CD8-positive, alpha-beta memory T cell (primary cell): ENCODE data around the gene ADNP2. TPM values are rescaled to one million over a fixed set of nuclear protein-coding genes. Genes with fewer than 3 reads are reported as not detected.

Source experiments
- CTCF ChIA-PET: fragments of 350-600 bp; sonication (Branson Sonifier 250); formaldehyde crosslinking; loops from one replicate; lab custom pipeline; 2021; ENCODE audit warnings: antibody characterized with exemption; lab: Charles Lee
- POLR2A ChIA-PET: fragments of 350-600 bp; sonication (Branson Sonifier 250); formaldehyde crosslinking; loops from one replicate; lab custom pipeline; 2021; ENCODE audit warnings: antibody characterized with exemption; lab: Charles Lee
- DNase-seq, 5 donors: peaks; one replicate each; pipeline versions ENCODE4 v3.0.0 to v3.0.0-alpha.2; 2020 to 2022; ENCODE audit warnings: mixed read lengths in 1 of 5
- H3K27ac ChIP-seq: one replicate; pipeline ENCODE4 v1.7.0; 2013; ENCODE audit warnings: low read depth, mild to moderate bottlenecking, low read length, moderate library complexity
- H3K27me3 ChIP-seq: 2 replicates; pipeline ENCODE4 v1.7.0; 2013; ENCODE audit warnings: low read length, mild to moderate bottlenecking; ENCODE audit not compliant: insufficient read depth, poor library complexity, severe bottlenecking
- H3K36me3 ChIP-seq: 2 replicates; pipeline ENCODE4 v1.7.0; 2013; ENCODE audit warnings: mild to moderate bottlenecking, low read length, moderate library complexity; ENCODE audit not compliant: insufficient read depth
- H3K4me1 ChIP-seq: 2 replicates; pipeline ENCODE4 v1.7.0; 2013; ENCODE audit warnings: mild to moderate bottlenecking, low read length, moderate library complexity; ENCODE audit not compliant: insufficient read depth
- H3K4me3 ChIP-seq: 2 replicates; pipeline ENCODE4 v1.7.0; 2013; ENCODE audit warnings: mild to moderate bottlenecking, low read length
- H3K9me3 ChIP-seq: 2 replicates; pipeline ENCODE4 v1.7.0; 2013; ENCODE audit warnings: mild to moderate bottlenecking, low read length
- H3K27ac Mint-ChIP-seq, 8 donors: one replicate each; pipeline ENCODE4 v1.8.0; 2020 to 2021; ENCODE audit warnings: mixed read lengths in 8 of 8, mild to moderate bottlenecking in 6 of 8, inconsistent platforms in 3 of 8, moderate library complexity in 3 of 8
- H3K27me3 Mint-ChIP-seq, 2 donors: one replicate each; pipeline ENCODE4 v1.8.0; 2020 to 2021; ENCODE audit warnings: mixed read lengths in 2 of 2, mild to moderate bottlenecking in 1 of 2, moderate library complexity in 1 of 2
- H3K36me3 Mint-ChIP-seq, 3 donors: one replicate each; pipeline ENCODE4 v1.8.0; 2020 to 2021; ENCODE audit warnings: mixed read lengths in 3 of 3, inconsistent platforms in 1 of 3, mild to moderate bottlenecking in 1 of 3
- H3K4me1 Mint-ChIP-seq, 3 donors: one replicate each; pipeline ENCODE4 v1.8.0; 2020 to 2021; ENCODE audit warnings: mixed read lengths in 3 of 3, inconsistent platforms in 1 of 3, mild to moderate bottlenecking in 1 of 3
- H3K4me3 Mint-ChIP-seq, 7 donors: one replicate each; pipeline ENCODE4 v1.8.0; 2020 to 2021; ENCODE audit warnings: mixed read lengths in 7 of 7, mild to moderate bottlenecking in 6 of 7, moderate library complexity in 4 of 7, inconsistent platforms in 2 of 7
- H3K9me3 Mint-ChIP-seq, 5 donors: one replicate each; pipeline ENCODE4 v1.8.0; 2020 to 2022; ENCODE audit warnings: mixed read lengths in 5 of 5, mild to moderate bottlenecking in 3 of 5, moderate library complexity in 2 of 5, inconsistent platforms in 1 of 5
- polyA plus RNA-seq: library from polyadenylated mRNA; unstranded; fragments of 300-500 nt; fragmentation: Illumina TruSeq; gene quantifications from one replicate; pipeline ENCODE4 v1.2.3, GENCODE V29; 2021
- total RNA-seq, 2 experiments: library from RNA; stranded (reverse); gene quantifications; one replicate each; pipeline ENCODE4 v1.2.3, GENCODE V29; 2021

Gene ADNP2
- total and polyA plus RNA-seq, 3 experiments from 2014 or later = 9.8 to 18.9 (median 18.5) TPM

DNA sequence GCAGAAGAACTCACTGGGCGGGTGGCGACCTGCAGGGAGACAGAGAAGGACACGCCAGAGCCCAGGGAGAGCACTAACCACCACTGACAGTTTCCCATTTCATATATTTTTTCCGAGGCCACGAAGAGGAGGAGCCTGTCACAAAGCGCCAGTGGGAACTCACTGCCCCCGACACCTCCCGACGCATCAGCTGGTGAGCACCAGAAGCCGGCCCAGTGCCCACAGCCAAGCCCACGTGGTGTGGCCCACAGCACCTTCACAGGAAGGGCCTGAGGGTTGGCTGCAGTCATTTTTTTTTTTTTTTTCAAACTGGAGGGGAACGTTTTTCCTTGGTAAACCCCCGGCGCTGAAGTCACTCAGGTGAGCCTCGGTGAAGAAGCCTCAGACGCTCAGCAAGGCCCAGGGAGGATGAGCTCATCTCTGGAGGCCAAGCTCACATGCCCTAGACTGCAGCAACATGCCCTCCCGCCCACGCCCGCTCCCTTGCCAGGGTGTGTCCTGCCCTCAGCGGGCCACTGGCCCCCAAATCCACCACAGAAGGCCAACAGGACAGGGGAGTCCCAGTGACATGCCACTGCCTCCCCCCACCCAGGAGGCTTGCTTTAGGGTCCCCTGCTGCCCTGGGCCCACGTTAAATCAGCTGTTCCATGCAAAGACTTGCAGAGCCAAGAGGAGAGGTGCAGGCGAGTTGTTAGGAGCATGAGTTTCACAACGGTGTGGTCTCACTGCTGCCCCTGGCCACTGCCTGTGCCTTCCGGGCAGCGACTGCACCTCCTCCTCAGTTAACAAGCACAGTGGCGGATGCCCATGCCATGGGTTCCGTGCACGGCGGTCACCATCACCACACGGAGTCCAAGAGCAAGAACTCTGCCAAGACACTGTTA lies 70.1 kb downstream of the ADNP2 start:
- Mint-ChIP-seq H3K36me3 (no peaks in the 10 kb centered on the region), H3K4me3 (no peak overlapping the region), H3K27me3 (peaks cover 0 to 10% of the 10 kb centered on the region in 2 donors), H3K27ac (peak overlapping the region in 3 of 8 donors; percentile 42 to 92 (median 66)), H3K9me3 (no peaks in the 10 kb centered on the region), H3K4me1 (peaks cover 26 to 58% (median 28%) of the 10 kb centered on the region in 3 donors)
- no peak for DNase-seq
- H3K4me3 ChIP-seq = no peak overlapping the region
- H3K4me1 ChIP-seq = peaks cover 20% of the 10 kb centered on the region
- POLR2A ChIA-PET = no interaction called here
- no peak overlapping the region for H3K27ac ChIP-seq
- H3K9me3 ChIP-seq = no peaks in the 10 kb centered on the region
- CTCF ChIA-PET = interaction anchor here (1.6 kb wide), 1 partner anchor 20 kb away, joined by 3 read pairs; no protein-coding TSS in a partner anchor
- no peaks in the 10 kb centered on the region for H3K27me3 ChIP-seq
- H3K36me3 ChIP-seq = no peaks in the 10 kb centered on the region

GRCh38 chr18:80179857-80180558 lies 70.9 kb downstream of the ADNP2 start:
- no peak for DNase-seq
- H3K36me3 ChIP-seq = no peaks in the 10 kb centered on the region
- H3K4me1 ChIP-seq = peaks cover 12% of the 10 kb centered on the region
- no peak overlapping the region for H3K27ac ChIP-seq
- H3K4me1 Mint-ChIP-seq = peaks cover 23 to 52% (median 26%) of the 10 kb centered on the region in 3 donors
- no peaks in the 10 kb centered on the region for H3K27me3 ChIP-seq
- no peak overlapping the region for H3K27ac Mint-ChIP-seq
- POLR2A ChIA-PET = no interaction called here
- no peaks in the 10 kb centered on the region for H3K9me3 Mint-ChIP-seq
- no peak overlapping the region for H3K4me3 Mint-ChIP-seq
- no peaks in the 10 kb centered on the region for H3K9me3 ChIP-seq
- H3K4me3 ChIP-seq = no peak overlapping the region
- peaks cover 0 to 9% of the 10 kb centered on the region in 2 donors for H3K27me3 Mint-ChIP-seq
- H3K36me3 Mint-ChIP-seq = no peaks in the 10 kb centered on the region
- CTCF ChIA-PET = interaction anchor here (1.3 kb wide), 1 partner anchor 36 kb away, joined by 4 read pairs; no protein-coding TSS in a partner anchor

DNA sequence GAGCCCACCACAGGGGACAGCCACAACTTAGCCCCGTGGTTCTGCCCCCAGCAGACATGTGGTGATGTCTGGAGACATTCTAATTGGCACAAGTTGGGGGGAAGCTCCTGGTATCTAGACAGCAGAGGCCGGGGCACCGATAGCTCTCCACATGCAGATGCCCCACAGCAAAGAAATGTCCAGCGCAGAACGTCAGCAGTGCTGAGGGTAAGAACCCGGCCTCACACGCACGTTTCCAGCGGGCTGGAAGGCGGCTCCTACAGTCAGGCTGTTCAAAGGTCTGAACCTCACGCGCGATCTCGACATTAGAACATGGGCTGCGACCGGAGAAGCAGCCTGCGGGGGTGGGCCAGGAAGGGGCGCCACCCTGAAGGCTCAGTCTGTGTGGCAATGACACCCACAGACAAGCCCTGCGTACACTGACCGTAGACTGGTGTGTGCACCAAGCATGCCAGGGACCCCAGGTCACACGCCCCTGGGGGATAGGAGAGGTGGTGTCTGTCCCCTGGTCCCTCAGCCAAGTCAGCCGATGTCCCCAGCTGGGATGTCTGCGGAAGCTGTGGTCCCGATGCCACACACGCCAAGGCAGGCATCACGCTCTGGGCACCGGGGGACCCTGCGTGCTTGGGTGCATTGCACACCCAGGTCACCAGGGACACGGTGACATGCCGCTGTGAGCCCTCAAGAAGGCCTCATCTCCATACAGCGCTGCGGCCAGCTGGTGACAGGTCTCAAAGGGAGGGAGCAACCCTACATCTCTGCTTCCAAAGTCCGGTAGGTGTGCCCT lies 71.9 kb downstream of the ADNP2 start:
- H3K9me3 Mint-ChIP-seq = no peaks in the 10 kb centered on the region
- H3K27me3 Mint-ChIP-seq = peaks cover 0 to 2% of the 10 kb centered on the region in 2 donors
- CTCF ChIA-PET = interaction anchor here (1.3 kb wide), 1 partner anchor 35 kb away, joined by 4 read pairs; no protein-coding TSS in a partner anchor

GRCh38 chr18:80181642-80182461 lies 72.8 kb downstream of the ADNP2 start:
- H3K9me3 Mint-ChIP-seq = no peaks in the 10 kb centered on the region
- H3K4me3 Mint-ChIP-seq = no peak overlapping the region
- CTCF ChIA-PET = no interaction called here

More for the DNA sequence above, 71.9 kb downstream of the ADNP2 start:
- peaks cover 13 to 42% (median 16%) of the 10 kb centered on the region in 3 donors for H3K4me1 Mint-ChIP-seq
- H3K27ac Mint-ChIP-seq = peak overlapping the region in 1 of 8 donors; percentile 54
- no peak overlapping the region for H3K4me3 ChIP-seq
- POLR2A ChIA-PET = no interaction called here
- H3K36me3 Mint-ChIP-seq = no peaks in the 10 kb centered on the region
- no peak overlapping the region for H3K4me3 Mint-ChIP-seq
- H3K27ac ChIP-seq = no peak overlapping the region
- no peak for DNase-seq
- H3K36me3 ChIP-seq = no peaks in the 10 kb centered on the region
- peaks cover 2% of the 10 kb centered on the region for H3K4me1 ChIP-seq
- no peaks in the 10 kb centered on the region for H3K27me3 ChIP-seq
- no peaks in the 10 kb centered on the region for H3K9me3 ChIP-seq

GRCh38 chr18:80182855-80183254 lies 73.8 kb downstream of the ADNP2 start:
- no peak for DNase-seq
- Histone ChIP-seq H3K4me1 (no peaks in the 10 kb centered on the region), H3K27me3 (no peaks in the 10 kb centered on the region), H3K36me3 (no peaks in the 10 kb centered on the region), H3K27ac (no peak overlapping the region), H3K4me3 (no peak overlapping the region), H3K9me3 (no peaks in the 10 kb centered on the region)
- Mint-ChIP-seq H3K36me3 (no peaks in the 10 kb centered on the region), H3K4me3 (no peak overlapping the region), H3K27me3 (peaks cover 2% of the 10 kb centered on the region in 2 donors), H3K4me1 (peaks cover 0 to 24% (median 9%) of the 10 kb centered on the region in 3 donors), H3K27ac (no peak overlapping the region), H3K9me3 (no peaks in the 10 kb centered on the region)
- ChIA-PET POLR2A (interaction anchor here (0.6 kb wide), 1 partner anchor 43 kb away, joined by 6 read pairs; no protein-coding TSS in a partner anchor), CTCF (interaction anchor here (1.1 kb wide), 1 partner anchor 25 kb away, joined by 4 read pairs; no protein-coding TSS in a partner anchor)

More at GRCh38 chr18:80181642-80182461, 72.8 kb downstream of the ADNP2 start:
- Mint-ChIP-seq H3K27me3 (peaks cover 0 to 2% of the 10 kb centered on the region in 2 donors), H3K4me1 (peaks cover 5 to 33% (median 11%) of the 10 kb centered on the region in 3 donors), H3K36me3 (no peaks in the 10 kb centered on the region), H3K27ac (peak overlapping the region in 1 of 8 donors; percentile 61)
- Histone ChIP-seq H3K36me3 (no peaks in the 10 kb centered on the region), H3K4me1 (no peaks in the 10 kb centered on the region), H3K4me3 (no peak overlapping the region), H3K27ac (no peak overlapping the region), H3K9me3 (no peaks in the 10 kb centered on the region), H3K27me3 (no peaks in the 10 kb centered on the region)
- POLR2A ChIA-PET = interaction anchor here (0.6 kb wide), 1 partner anchor 42 kb away, joined by 6 read pairs; no protein-coding TSS in a partner anchor
- no peak for DNase-seq

GRCh38 chr18:80183273-80184050 lies 74.4 kb downstream of the ADNP2 start:
- CTCF ChIA-PET = interaction anchor here (1.1 kb wide), 1 partner anchor 26 kb away, joined by 4 read pairs; no protein-coding TSS in a partner anchor
- H3K4me3 Mint-ChIP-seq = no peak overlapping the region
- H3K9me3 ChIP-seq = no peaks in the 10 kb centered on the region
- H3K27me3 ChIP-seq = no peaks in the 10 kb centered on the region
- no peak overlapping the region for H3K27ac ChIP-seq
- H3K27me3 Mint-ChIP-seq = peaks cover 2 to 3% of the 10 kb centered on the region in 2 donors
- no peaks in the 10 kb centered on the region for H3K4me1 ChIP-seq
- no peak overlapping the region for H3K4me3 ChIP-seq
- H3K36me3 ChIP-seq = no peaks in the 10 kb centered on the region
- POLR2A ChIA-PET = no interaction called here
- DNase-seq = no peak
- H3K4me1 Mint-ChIP-seq = peaks cover 0 to 18% (median 6%) of the 10 kb centered on the region in 3 donors
- H3K27ac Mint-ChIP-seq = peak overlapping the region in 1 of 8 donors; percentile 39
- no peaks in the 10 kb centered on the region for H3K9me3 Mint-ChIP-seq
- no peaks in the 10 kb centered on the region for H3K36me3 Mint-ChIP-seq
